Measurements from ENCODE around the gene ULK2.
"Not testable (repeated sequence)": the region's sequence is repeated elsewhere in the genome, so short reads cannot be mapped to it uniquely, and the experiment has no call there.

DNA sequence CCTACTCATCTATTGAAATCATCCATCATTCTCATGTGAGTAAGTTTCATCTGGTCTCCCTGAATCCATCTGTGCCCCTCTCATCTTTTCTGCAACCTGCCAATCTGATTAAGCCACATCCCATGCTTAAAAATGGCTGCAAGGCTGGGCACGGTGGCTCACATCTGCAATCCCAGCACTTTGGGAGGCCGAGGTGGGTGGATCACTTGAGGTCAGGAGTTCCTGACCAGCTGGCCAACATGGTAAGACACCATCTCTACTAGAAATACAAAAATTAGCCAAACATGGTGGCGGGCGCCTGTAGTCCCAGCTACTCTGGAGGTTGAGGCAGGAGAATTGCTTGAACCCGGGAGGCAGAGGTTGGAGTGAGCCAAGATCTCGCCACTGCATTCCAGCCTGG lies 103.7 kb downstream of the ULK2 start:
- TF ChIP-seq, protein P1, sequence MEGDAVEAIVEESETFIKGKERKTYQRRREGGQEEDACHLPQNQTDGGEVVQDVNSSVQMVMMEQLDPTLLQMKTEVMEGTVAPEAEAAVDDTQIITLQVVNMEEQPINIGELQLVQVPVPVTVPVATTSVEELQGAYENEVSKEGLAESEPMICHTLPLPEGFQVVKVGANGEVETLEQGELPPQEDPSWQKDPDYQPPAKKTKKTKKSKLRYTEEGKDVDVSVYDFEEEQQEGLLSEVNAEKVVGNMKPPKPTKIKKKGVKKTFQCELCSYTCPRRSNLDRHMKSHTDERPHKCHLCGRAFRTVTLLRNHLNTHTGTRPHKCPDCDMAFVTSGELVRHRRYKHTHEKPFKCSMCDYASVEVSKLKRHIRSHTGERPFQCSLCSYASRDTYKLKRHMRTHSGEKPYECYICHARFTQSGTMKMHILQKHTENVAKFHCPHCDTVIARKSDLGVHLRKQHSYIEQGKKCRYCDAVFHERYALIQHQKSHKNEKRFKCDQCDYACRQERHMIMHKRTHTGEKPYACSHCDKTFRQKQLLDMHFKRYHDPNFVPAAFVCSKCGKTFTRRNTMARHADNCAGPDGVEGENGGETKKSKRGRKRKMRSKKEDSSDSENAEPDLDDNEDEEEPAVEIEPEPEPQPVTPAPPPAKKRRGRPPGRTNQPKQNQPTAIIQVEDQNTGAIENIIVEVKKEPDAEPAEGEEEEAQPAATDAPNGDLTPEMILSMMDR (IDR thresholded peaks at IDR 0.05): not testable (repeated sequence)
- TF ChIP-seq POLR2A (IDR thresholded peaks at IDR 0.05): not testable (repeated sequence)

Measured in adrenal gland (tissue), 5 donors.